ENCODE measurements around the gene DOK7.
"Not testable (repeated sequence)": the region's sequence is repeated elsewhere in the genome, so short reads cannot be mapped to it uniquely, and the experiment has no call there.

Gene DOK7

DNA sequence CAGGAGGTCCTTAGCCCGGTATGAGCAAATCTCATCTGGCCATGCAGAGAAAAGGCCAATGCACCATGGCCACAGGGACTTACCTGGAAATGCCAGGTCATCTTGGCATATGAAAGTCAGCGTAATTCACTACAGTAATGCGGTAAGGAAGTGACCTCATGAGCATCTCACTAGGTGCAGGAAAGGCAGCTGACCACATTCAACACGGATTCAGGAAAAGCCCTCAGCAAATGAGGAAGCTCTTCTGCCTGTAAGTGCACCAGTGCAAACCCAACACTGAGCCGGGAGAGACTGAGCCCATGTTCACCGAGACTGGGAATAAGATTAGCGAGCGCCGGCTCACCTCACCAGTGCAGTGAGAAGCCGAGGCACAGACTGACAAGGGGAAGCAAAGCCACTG lies 45.4 kb downstream of the DOK7 start:
- DNase-seq (ENCODE audit: low read depth) = no peak

DNA sequence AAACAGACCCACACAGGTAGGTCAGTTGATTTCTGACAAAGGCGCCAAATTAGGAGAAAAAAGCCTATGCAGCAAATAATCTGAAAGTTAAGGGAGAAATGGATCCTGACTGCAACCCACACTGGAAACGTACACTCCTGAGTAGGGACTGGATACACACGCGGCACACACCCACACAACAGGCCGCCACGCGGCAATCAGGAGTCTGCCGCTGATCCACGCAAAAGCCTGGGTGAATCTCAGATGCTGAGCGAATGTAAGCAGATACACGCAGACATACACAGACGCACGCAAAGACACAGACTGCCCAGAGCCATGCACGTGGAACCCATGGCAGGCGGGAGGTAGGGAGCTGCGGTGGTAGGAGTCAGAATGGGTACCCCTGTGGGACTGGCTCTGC lies 47.4 kb downstream of the DOK7 start:
- no peak for DNase-seq (ENCODE audit: low read depth)

DNA sequence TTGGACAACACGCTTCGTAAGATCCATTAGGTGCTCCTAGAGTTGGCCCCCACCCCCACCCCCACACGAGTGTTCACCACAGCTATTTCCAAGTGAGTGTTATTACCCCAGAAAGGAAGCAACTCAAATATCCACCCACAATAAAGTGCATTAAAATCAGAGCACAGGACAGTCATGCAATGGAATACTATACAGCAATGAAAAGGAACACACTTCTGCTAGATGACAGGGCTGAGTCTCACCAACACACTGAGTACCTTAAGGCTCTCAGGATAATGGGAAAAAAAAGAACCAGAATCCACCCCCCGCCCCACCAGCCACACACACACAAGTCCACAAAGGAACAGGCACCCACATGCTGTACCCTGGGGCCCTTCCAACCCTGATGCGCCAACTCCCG lies 48.1 kb downstream of the DOK7 start:
- no peak for DNase-seq (ENCODE audit: low read depth)

DNA sequence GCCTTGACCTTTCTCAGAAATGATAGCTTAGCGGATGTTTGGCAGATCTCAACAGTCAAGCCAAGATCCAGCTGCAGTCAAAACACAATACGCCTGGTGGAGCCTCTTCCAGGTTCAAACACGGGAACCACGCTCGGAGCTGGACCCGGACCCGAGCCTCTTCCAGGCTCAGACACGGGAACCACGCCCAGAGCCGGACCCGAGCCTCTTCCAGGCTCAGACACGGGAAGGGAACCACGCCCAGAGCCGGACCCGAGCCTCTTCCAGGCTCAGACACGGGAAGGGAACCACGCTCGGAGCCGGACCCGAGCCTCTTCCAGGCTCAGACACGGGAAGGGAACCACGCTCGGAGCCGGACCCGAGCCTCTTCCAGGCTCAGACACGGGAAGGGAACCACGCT lies 48.5 kb downstream of the DOK7 start:
- not testable (repeated sequence) for DNase-seq (ENCODE audit: low read depth)

DNA sequence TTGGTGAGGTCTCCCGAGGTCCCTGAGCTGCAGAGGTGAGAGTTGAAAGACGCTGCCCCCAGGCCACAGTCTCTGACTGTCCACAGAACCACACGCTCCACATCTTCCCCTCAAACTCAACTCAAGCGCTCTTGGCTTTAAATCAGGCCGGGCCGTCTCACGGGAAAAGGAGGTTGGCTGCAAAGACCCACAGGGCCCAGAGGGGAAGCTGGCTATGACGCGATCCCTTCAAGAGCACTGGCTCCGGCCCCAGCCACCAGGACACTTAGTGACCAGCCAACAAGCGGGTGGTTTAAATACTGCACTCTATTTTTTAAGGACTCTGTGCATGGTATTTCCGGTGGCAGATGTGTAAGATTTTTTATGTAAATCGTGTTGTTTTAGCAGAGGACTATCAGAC lies 49.2 kb downstream of the DOK7 start:
- DNase-seq (ENCODE audit: low read depth) = no peak

DNA sequence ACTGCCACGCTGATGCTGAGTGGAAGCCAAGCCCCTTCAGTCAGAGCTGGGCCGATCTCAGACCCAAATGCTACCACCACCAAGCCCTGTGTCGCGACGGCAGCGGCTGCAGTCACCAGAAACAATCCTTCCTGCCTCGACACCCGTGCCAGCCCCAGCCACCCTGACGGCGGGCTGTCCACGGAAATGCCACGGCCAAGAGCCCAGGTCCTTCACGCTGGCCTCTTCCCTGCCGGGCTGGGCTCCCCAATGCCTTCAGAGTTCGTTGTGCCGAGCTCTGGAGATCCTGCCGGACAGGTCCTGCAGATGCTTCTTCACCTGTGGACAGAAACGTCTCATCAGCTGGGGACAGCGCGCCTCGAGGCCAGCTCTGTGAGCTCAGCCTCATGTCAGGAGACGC lies 49.6 kb downstream of the DOK7 start:
- DNase-seq (ENCODE audit: low read depth) = no peak

DNA sequence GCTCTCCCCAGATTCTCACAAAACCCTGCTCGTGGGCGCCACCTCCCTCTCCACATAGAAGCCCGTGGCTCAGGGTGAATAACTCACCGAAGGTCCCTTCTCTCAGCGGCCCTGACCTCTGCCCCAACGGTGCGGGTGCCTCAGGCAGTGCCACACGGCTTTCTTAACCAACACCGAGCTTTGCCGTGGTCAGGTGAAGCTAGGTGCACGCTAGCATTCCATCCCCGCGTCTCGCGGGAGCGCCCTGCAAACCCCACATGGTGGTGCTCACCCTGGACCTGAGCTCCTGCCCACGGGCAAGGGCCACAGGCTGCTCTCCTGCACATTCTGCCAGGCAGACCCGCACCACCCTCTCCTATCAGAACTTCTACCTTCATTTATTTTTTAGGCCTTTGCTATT lies 50.7 kb downstream of the DOK7 start:
- DNase-seq (ENCODE audit: low read depth) = no peak

DNA sequence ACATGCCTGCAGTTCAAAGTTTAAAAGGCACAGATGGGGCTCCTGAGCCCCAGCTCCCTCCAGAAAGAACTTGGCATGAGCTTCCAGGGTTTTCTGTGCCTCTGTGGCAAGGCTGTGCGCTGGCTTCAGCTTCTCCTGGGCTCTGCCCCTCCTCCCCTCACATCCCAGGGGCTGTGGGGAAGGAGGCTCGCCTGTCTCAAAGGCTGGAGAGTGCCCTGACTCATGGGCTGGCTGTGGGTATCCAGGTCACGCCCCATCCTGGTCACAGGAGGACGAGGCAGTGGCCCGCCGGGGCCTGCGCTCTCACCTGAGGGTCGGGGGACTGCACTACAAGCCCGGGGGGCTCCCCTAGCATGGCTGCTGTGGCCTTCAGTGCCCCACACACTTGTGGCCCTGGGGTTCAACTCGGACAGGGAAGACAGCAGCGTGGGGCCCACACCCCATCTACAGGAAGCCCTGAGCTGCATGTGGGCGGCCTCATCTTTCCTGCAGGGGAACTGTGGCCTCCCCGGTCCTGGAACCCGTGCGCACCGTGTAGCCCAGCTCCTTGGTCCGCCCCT lies 51.2 kb downstream of the DOK7 start:
- DNase-seq (ENCODE audit: low read depth) = no peak

DNA sequence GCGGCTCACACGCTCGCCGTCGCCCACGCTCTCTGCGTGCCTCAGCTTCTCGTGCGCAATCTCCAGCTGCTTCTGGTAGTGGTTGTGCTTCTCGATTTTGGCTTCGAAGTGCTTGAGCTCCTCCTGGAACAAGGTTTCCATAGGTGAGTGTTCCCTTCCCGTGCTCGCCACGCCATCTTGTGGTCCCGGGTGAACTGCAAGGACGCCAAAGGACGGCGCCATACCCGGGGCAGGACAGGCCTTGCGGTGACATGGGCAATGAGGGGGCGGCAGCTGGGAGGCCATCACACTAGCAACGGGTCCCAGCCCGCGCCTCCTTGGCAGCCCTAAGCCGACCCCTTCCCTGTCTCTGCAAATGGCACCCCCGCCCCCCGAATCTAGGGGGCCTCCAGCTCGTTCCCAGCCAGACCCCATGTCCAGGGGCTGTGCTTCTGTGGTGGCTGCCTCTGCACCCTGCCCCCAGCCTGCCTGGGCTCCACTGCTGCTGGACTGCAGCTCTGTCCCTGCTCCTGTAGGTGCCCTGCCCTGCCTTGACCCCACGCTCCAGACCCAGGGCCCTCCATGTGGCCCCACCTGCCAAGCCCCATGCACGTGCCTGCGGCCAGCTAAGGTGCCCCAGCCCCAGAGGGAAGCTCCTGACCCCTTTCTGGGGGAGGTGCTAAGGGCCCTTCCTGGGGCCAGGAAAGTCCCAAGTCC lies 51.8 kb downstream of the DOK7 start:
- no peak for DNase-seq (ENCODE audit: low read depth)

DNA sequence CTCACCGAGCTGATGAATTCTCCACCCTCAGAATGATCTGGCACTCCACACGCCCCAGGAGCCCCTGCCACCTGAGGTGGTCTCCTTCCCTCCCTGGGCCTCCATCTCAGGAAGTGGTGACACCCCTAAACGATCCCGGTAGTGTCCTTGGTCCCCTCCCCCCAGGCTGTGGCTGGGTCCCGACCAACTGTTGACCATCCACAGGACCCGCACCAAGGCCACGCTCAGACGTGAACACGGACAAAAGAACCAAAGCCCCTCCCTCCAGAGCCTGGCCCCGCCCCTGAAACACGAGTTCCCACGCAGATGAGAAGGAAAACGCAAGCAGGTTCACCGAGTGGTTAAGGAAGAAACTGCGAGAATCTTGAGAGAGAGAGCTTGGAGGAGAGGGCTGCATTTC lies 52.5 kb downstream of the DOK7 start:
- DNase-seq (ENCODE audit: low read depth) = no peak

DNA sequence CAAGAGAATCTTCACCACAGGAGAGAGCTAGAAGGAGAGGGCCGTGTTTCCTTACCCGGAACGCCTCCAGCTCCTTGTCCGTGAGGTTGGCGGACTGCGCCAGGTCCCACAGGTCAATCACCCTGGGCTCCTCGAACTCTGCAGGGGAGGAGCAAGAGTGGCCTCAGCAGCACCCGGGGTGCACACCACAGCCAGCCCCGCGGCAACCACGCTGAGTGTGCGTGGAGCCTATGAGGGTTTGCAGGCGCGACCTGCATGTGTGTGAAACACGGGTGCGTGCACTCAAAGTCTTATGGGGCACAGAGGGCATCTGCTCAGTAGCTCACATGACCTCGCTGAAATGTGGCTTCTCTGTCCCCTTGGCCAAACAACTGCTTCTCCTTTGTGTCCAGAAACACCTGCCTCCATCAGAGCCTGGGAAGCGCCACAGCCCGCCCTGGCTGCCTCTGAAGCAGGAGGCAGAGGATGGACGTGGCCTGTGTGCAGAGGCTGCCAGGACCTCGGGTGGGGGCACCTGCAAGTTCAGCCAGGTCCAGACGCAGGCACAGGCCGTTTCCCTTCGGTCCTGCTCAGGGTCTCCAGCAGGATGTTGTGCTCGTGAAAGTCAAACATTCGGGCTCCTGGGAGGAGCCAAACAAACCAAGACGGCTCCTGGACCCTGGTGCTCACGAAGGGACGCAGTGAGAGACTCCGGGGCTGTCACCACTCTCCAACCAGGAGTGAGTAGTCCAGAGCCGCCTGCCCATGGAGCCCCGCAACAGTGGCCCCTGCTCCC lies 53.1 kb downstream of the DOK7 start:
- DNase-seq (ENCODE audit: low read depth) = no peak

DNA sequence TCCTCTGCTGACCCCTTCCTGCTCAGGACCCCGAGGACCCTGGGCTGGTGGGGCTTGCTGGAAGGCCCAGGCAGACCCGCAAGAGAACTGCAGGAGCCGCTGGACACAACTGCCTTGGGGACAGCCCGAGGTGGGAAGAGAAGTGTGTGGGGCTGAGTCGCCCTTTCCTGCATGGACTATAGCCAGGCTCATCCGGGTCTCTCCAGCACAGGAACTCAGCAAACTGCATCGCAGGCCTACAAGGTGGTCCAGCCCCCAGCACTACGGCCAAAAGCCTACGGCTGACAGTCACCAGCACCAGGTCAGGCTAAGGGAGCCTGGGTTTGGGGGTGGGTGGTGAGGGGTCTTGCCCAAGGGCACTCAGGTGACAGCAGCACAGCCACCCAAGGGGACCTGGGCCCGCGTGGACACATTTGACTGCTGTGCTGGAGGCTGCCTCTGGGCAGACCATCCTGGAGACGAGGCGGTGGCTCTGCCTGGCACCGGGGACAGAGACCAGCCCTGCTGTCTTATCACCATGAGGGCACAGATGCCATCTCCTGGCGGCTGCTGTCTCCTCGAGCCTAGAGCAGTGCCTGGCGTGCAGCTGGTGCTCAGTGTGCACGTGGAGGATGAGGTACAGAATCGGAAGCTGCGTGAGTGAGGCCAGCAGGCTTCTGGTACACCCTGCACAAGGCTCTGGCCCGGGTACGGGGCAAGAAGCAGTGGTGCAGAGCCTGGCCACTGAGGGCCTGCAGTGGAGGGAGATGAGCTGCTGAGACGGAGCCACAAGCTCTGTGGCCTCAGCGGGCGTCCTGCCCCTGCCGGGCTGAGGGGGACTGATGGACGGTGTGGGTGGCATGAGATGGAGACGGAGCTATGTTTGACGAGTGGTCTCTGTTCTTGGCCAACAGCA lies 54.0 kb downstream of the DOK7 start:
- no peak for DNase-seq (ENCODE audit: low read depth)

DNA sequence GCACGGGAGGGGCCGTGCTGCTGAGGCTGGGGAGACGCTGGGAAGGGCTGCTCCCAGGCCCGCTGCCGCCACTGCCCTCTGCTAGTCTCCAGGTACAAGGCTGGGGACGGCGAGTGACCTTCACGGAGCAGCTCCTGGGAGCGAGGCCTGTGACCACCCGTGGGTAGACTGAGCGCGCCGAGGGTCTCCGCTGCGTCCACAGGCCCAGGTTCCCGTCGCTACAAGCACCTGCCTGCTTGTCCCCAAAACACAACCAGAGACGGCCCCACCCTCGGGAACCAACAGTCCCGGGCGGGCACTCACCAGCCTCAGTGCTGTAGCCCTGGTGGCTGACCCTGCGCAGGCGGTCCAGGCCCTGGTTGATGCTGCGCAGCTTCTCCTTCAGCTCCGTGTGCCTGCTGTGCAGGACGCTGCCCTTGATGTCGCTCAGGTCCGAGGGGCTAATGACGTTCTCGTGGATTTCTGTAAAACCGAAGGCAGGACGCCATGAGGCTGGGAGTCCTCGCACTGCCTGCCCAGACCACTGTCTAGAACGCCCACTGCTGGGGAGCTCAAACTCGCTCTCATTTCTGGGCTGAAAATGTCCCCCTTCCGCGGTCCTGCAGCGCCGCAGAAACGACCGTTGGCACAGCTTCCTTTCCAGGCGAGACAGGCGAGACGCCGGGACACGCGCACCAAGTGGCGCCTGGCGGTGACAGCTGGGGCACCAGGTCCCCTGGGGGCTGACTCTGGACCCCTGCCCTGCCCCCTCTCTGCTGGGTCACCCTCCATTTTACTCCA lies 54.8 kb downstream of the DOK7 start:
- DNase-seq (ENCODE audit: low read depth) = no peak

DNA sequence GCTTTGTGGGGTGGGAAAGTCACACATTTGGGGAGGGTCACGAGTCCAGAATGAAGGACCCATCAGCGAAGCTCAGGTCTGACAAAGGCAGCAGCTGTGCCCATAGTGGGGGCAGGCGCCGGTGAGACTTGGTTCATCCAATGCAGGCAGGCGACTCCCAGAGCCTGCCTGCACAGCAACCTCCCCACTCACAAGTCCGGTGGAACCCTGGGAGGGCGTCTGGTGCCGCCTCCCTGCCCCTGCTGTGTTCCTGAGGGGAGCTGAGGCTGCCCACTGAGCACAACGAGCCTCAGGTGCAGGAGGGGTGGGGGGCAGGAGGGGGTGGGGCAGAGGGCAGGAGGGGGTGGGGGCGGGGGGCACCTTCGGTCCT lies 55.4 kb downstream of the DOK7 start:
- no peak for DNase-seq (ENCODE audit: low read depth)

DNA sequence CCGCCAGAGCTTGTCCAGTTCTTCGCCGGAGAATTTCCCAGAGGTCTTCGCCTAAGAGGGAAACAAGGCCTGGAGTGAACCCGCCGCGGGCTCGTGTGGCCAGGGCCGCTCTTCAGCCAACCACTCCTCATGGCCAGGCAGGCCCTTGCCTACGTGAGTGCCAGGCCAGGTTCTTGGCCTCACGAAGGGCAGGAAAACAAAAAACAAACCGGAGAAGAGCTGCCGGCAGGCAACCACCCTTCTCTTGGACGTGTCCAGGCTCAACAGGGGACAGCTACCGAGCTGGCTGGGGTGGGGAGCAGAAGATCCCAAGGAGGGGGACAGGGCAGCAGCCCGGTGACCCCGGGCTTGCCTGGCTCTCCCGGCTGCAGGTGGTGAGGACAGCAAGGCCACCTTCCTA lies 55.8 kb downstream of the DOK7 start:
- DNase-seq (ENCODE audit: low read depth) = no peak

DNA sequence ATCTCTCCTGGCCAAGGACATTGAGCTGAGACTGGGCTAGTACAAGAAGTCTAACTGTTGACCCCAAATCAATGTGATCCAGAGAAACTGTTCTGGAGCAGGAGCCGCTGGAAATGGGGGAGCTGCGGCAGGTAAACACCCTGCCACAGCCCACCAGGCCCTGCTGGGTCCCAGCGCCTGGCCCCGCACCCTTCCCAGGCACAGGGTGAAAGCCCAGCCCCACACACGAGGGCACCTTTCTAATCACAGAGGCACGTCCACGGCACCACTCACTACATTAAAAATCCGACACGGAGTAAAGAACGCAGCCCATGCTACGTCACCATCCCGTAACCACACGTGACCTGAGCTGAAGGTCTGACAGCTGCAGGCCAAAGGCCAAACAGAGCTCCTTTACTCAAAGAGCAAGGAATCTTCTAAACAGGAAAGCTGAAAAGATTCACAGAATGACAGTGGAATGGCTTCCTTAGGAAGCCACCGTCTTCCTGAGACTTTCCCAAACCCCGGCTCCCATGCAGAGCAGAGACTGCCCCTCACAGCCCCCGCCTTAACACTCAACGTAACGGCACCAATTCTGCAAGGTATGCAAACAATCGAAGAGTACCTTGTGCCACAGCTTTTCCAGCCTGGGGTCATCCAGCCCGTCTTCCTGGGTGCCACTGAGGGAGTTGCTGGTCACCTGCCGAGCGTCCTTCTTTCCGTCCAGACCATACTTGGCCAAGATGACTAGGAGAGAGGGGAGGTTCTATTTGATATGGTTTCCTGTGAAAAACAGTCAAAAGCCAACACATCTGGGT lies 56.6 kb downstream of the DOK7 start:
- no peak for DNase-seq (ENCODE audit: low read depth)

DNA sequence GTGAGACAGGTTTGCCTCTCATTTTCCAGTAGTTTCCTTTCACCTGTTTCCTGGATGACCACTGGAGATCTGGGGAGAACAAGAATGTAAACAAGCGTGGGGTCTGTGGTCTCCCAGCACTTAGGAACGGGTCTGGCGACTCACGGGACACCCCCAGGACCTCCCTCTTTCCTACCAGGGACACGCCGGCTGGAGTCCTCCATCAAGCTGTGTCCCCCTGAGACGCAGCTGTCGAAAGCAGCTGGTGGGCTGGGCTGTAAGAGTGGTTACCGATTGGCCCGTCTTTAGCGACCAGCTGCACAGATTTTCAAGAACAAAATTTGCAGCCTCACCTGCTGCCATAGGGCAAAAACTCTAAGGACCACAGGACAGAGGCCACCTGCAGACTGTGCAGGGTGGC lies 57.2 kb downstream of the DOK7 start:
- DNase-seq (ENCODE audit: low read depth) = no peak

DNA sequence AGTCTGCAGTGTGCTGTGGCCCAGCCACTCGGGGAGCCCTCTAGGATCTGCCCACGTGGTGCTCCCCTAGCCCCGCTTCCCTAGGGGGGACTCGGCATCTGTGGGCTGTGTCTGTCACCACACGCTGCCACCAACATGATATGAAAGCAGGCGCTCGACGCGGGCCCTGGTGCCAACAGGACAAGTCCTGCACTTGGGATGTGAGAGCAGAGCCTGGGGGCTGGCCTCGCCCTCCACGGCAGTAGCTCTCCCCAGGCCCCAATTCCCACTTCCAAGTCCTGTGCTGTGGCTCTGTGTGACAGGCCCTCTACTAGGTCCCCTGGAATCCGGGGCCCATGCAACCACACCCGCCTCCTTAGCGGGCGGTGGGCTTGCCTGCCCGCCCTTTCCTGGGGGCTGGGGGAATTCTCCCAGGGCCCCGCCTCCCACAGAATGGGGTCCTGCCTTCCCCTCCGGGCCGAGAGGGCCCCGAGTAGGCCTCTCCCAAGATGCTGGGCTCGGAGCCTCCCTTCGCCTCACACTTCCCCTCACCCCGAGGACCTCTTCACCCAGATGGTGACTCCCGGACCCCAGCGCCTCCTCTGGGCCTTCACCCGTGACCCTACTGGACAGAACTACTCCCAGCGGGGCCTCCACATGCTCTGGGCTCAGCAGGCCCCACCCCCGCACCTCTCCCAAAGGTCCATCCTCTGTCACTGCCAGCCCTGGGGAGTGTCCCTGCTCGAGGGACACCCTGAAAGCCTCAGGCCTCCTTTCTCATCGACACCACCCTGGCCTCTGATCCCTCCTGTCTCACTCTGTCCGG lies 57.9 kb downstream of the DOK7 start:
- DNase-seq (ENCODE audit: low read depth) = no peak

DNA sequence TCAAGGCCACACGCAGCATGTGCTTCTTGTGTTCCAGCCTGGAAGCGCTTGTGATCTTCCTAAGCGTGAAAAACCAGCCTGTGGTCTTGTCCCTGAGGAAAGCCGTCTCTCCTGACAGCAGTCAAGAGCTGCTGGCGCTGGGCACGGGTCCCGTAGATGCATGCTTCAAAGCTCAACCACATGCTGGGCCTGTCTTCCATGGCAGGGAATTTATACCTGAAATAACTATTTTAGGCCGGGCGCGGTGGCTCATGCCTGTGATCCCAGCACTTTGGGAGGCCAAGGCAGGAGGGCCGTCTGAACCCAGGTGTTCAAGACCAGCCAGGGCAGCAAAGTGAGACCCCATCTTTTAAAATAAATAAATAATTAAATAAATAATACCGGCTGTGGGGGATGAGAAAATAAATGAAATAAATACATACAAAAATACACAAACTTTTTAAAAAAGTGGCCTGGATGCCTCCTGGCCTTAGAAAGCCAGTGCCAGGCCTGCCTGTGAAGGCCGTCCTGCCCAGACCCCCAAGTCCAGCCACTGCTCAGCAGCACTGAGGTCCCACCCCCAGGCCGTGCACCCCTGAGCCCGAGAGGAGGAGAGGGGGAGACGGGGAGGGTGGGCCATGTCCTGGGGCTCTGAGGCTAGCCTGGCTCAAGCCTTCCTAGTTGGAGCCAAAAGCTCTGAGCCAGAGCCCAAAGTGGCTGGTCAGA lies 58.7 kb downstream of the DOK7 start:
- no peak for DNase-seq (ENCODE audit: low read depth)

DNA sequence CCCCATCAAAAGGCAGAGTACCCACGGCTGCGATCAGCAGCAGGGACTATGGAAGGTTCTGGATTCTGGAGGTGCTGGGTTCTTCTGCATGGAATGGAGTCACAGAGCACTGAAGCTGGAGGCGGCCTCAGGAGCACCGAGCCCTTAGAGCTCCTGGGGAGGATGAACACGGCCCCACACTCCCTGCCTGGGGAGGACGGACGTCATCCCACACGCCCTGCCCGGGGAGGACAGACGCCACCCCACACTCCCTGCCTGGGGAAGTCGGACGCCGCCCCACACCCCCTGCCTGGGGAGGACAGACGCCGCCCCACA lies 59.2 kb downstream of the DOK7 start:
- DNase-seq (ENCODE audit: low read depth) = no peak
